Measurements from ENCODE around the gene PSMA7.

The PSMA7 gene

GRCh38 chr20:62163986-62164762 is 21.0 kb upstream of the PSMA7 start:
- TF ChIP-seq TAF1 (IDR thresholded peaks at IDR 0.05; ENCODE audit: low read depth, low read length) (no peak), POU2F2 (IDR thresholded peaks at IDR 0.05; ENCODE audit: low read depth, low read length) (no peak), SPI1 (IDR thresholded peaks at IDR 0.05; ENCODE audit: low read depth, low read length) (no peak), POLR2AphosphoS5 (IDR thresholded peaks at IDR 0.05; ENCODE audit: low read depth, low read length) (no peak), PAX5 (IDR thresholded peaks at IDR 0.05; ENCODE audit: insufficient read depth, low read length, severe bottlenecking) (no peak), POLR2A (IDR thresholded peaks at IDR 0.05; ENCODE audit: low read depth, low read length) (no peak)
- no peak for DNase-seq (ENCODE audit: insufficient read length, low spot score)
- no peak for FAIRE-seq

DNA sequence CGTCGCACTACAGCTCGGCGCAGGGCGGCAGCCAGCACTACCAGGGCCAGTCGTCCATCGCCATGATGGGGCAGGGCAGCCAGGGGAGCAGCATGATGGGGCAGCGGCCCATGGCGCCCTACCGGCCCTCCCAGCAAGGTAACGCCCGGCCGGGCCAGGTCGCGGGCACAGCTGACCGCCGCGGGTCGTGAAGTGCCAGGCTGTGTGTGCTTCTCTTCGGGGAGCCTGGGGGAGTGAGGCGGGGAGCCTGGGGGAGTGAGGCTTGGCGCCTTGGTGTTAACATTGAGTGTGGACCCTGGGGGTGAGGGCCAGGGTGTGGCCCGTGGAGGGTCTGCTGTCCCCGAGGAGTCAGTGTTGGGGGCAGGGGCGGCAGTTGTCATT is 20.3 kb upstream of the PSMA7 start:
- no peak for DNase-seq (ENCODE audit: insufficient read length, low spot score)
- TF ChIP-seq POLR2AphosphoS5 (IDR thresholded peaks at IDR 0.05; ENCODE audit: low read depth, low read length) (no peak), TAF1 (IDR thresholded peaks at IDR 0.05; ENCODE audit: low read depth, low read length) (no peak), PAX5 (IDR thresholded peaks at IDR 0.05; ENCODE audit: insufficient read depth, low read length, severe bottlenecking) (no peak), POLR2A (IDR thresholded peaks at IDR 0.05; ENCODE audit: low read depth, low read length) (no peak), SPI1 (IDR thresholded peaks at IDR 0.05; ENCODE audit: low read depth, low read length) (no peak), POU2F2 (IDR thresholded peaks at IDR 0.05; ENCODE audit: low read depth, low read length) (no peak)
- FAIRE-seq = no peak

DNA sequence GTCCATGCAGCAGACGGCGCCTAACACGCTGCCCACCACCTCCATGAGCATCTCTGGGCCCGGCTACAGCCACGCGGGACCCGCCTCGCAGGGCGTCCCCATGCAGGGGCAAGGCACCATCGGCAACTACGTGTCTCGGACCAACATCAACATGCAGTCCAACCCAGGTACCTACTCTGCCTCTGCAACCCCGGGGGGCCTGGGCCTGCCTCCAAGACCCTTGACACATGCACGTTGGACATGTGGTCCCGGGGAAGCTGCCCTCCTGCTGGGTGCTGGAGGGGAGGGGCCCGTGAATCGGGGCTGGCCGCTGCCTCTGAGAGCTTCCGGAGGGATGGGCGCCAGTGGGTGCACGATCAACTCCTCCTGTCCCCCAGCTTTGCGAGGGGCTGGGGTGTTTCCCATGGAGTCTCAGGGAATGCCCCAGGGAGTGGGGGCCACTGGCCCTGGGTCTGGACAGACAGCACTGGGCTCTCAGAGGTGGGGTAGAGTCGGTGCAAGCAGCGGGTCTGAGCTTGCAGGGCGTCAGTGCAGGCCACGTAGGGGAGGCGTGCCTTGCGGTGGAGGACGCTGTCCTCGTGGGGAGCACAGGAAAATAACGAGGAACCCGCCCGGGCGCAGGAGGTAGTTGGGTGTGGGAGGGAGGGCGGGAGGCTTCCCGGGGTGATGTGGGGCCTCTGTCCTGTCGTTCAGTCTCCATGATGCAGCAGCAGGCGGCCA is 19.7 kb upstream of the PSMA7 start:
- DNase-seq (ENCODE audit: insufficient read length, low spot score) = no peak
- FAIRE-seq = no peak
- TF ChIP-seq POLR2AphosphoS5 (IDR thresholded peaks at IDR 0.05; ENCODE audit: low read depth, low read length) (no peak), POLR2A (IDR thresholded peaks at IDR 0.05; ENCODE audit: low read depth, low read length) (no peak), POU2F2 (IDR thresholded peaks at IDR 0.05; ENCODE audit: low read depth, low read length) (no peak), TAF1 (IDR thresholded peaks at IDR 0.05; ENCODE audit: low read depth, low read length) (no peak), SPI1 (IDR thresholded peaks at IDR 0.05; ENCODE audit: low read depth, low read length) (no peak), PAX5 (IDR thresholded peaks at IDR 0.05; ENCODE audit: insufficient read depth, low read length, severe bottlenecking) (no peak)

DNA sequence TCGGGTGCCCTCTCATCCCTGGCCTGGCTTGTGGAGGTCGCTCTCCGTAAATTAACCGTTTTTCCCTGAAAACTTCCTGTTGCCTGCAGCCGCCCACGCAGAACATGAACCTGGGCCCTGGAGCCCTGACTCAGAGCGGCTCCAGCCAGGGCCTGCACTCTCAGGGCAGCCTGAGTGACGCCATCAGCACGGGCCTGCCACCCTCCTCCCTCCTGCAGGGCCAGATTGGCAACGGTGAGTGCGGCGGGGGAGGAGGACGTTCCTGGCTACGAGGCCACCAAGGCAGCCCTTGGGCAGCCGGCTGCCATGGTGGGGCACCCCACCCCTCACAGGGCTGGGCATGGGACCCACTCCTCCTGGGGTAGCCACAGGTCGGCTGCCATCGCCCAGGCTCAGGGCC is 18.2 kb upstream of the PSMA7 start:
- TF ChIP-seq POLR2A (IDR thresholded peaks at IDR 0.05; ENCODE audit: low read depth, low read length) = no peak
- no peak for TF ChIP-seq POLR2AphosphoS5 (IDR thresholded peaks at IDR 0.05; ENCODE audit: low read depth, low read length)
- no peak for DNase-seq (ENCODE audit: insufficient read length, low spot score)
- no peak for FAIRE-seq

DNA sequence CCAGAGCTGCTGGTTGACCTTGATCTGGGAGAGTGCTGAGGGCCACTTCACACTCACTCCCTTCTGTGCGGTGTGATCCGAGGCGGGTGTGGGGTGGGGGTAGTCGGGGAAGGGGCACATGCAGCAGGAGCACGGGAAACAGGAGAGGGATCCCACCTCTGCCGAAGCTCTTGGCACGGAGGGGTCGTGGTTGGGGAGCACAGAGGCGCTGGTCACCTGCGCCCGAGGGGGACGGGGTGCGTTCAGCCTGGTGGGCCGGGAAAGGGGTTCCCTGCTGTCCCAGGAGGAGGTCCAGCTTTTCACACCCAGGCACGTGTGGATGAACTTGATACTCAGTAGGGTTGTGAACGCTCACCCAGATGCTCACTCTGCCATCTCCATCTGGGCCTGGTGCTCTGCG is 17.7 kb upstream of the PSMA7 start:
- FAIRE-seq (no peak), DNase-seq (ENCODE audit: insufficient read length, low spot score) (no peak)
- no peak for TF ChIP-seq POU2F2 (IDR thresholded peaks at IDR 0.05; ENCODE audit: low read depth, low read length)
- no peak for TF ChIP-seq POLR2A (IDR thresholded peaks at IDR 0.05; ENCODE audit: low read depth, low read length)
- no peak for TF ChIP-seq PAX5 (IDR thresholded peaks at IDR 0.05; ENCODE audit: insufficient read depth, low read length, severe bottlenecking)
- TF ChIP-seq TAF1 (IDR thresholded peaks at IDR 0.05; ENCODE audit: low read depth, low read length) = no peak
- no peak for TF ChIP-seq SPI1 (IDR thresholded peaks at IDR 0.05; ENCODE audit: low read depth, low read length)
- TF ChIP-seq POLR2AphosphoS5 (IDR thresholded peaks at IDR 0.05; ENCODE audit: low read depth, low read length) = no peak

GRCh38 chr20:62160253-62160652 is 17.1 kb upstream of the PSMA7 start:
- TF ChIP-seq TAF1 (IDR thresholded peaks at IDR 0.05; ENCODE audit: low read depth, low read length) = no peak
- no peak for TF ChIP-seq POU2F2 (IDR thresholded peaks at IDR 0.05; ENCODE audit: low read depth, low read length)
- TF ChIP-seq POLR2AphosphoS5 (IDR thresholded peaks at IDR 0.05; ENCODE audit: low read depth, low read length) = no peak
- no peak for TF ChIP-seq PAX5 (IDR thresholded peaks at IDR 0.05; ENCODE audit: insufficient read depth, low read length, severe bottlenecking)
- TF ChIP-seq SPI1 (IDR thresholded peaks at IDR 0.05; ENCODE audit: low read depth, low read length) = no peak
- TF ChIP-seq POLR2A (IDR thresholded peaks at IDR 0.05; ENCODE audit: low read depth, low read length) = no peak
- FAIRE-seq = no peak

DNA sequence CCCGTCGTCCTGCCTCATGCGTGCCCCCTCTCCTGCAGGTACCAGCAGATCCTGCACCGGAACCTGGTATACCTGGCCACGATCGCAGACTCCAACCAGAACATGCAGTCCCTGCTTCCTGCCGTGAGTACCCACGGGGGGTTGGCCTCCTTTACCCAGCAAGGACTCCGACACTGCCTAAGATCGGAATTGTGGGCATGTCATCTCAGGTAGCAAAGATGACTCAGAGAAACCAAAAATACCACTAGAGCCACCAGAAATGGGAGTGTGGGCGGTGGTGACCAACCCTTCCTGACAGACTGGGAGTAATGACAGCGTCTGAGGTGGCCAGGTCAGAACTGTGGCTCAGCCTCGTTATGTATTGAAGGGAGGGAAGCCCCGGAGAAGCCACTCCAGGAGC is 16.6 kb upstream of the PSMA7 start:
- no peak for FAIRE-seq
- TF ChIP-seq POLR2AphosphoS5 (IDR thresholded peaks at IDR 0.05; ENCODE audit: low read depth, low read length) (no peak), POLR2A (IDR thresholded peaks at IDR 0.05; ENCODE audit: low read depth, low read length) (no peak), PAX5 (IDR thresholded peaks at IDR 0.05; ENCODE audit: insufficient read depth, low read length, severe bottlenecking) (no peak), TAF1 (IDR thresholded peaks at IDR 0.05; ENCODE audit: low read depth, low read length) (no peak), SPI1 (IDR thresholded peaks at IDR 0.05; ENCODE audit: low read depth, low read length) (no peak), POU2F2 (IDR thresholded peaks at IDR 0.05; ENCODE audit: low read depth, low read length) (no peak)
- no peak for DNase-seq (ENCODE audit: insufficient read length, low spot score)

More at GRCh38 chr20:62160253-62160652, 17.1 kb upstream of the PSMA7 start:
- no peak for DNase-seq (ENCODE audit: insufficient read length, low spot score)

- TF ChIP-seq POU2F2 (IDR thresholded peaks at IDR 0.05; ENCODE audit: low read depth, low read length) = no peak
- no peak for TF ChIP-seq SPI1 (IDR thresholded peaks at IDR 0.05; ENCODE audit: low read depth, low read length)
- no peak for TF ChIP-seq POLR2AphosphoS5 (IDR thresholded peaks at IDR 0.05; ENCODE audit: low read depth, low read length)
- no peak for TF ChIP-seq TAF1 (IDR thresholded peaks at IDR 0.05; ENCODE audit: low read depth, low read length)
- TF ChIP-seq PAX5 (IDR thresholded peaks at IDR 0.05; ENCODE audit: insufficient read depth, low read length, severe bottlenecking) = no peak
- TF ChIP-seq POLR2A (IDR thresholded peaks at IDR 0.05; ENCODE audit: low read depth, low read length) = no peak
- DNase-seq (ENCODE audit: insufficient read length, low spot score) (no peak), FAIRE-seq (no peak)
Measured at GRCh38 chr20:62159052-62159451, 15.9 kb upstream of the PSMA7 start.

GRCh38 chr20:62158541-62158940 is 15.3 kb upstream of the PSMA7 start:
- DNase-seq (ENCODE audit: insufficient read length, low spot score) (no peak), FAIRE-seq (no peak)
- TF ChIP-seq TAF1 (IDR thresholded peaks at IDR 0.05; ENCODE audit: low read depth, low read length) (no peak), POU2F2 (IDR thresholded peaks at IDR 0.05; ENCODE audit: low read depth, low read length) (no peak), POLR2A (IDR thresholded peaks at IDR 0.05; ENCODE audit: low read depth, low read length) (no peak), PAX5 (IDR thresholded peaks at IDR 0.05; ENCODE audit: insufficient read depth, low read length, severe bottlenecking) (no peak), POLR2AphosphoS5 (IDR thresholded peaks at IDR 0.05; ENCODE audit: low read depth, low read length) (no peak), SPI1 (IDR thresholded peaks at IDR 0.05; ENCODE audit: low read depth, low read length) (no peak)
